HepG2 (cell line): Measurements from ENCODE around the gene PTCD2. TPM values are rescaled to one million over a fixed set of nuclear protein-coding genes. Genes with fewer than 3 reads are reported as not detected.

Source experiments
- ATAC-seq: fragments of 200-7000 bp; cut with Tn5 transposase; 3 replicates; pipeline ENCODE4 v1.9.1; 2020; ENCODE audit warnings: mild to moderate bottlenecking, moderate library complexity
- BruUV-seq: library from RNA; stranded (reverse); fragments of 400-500 nt; replicated peaks from 2 replicates; lab custom pipeline; 2021; lab: Mats Ljungman, UMichigan
- CTCF ChIA-PET: fragments of 300-600 bp; formaldehyde crosslinking; extraction: SDS; loops from one replicate; lab custom pipeline; 2021; ENCODE audit warnings: low total read pairs, inconsistent platforms, low intra/inter-chr PET ratio; lab: Yijun Ruan, JAX
- POLR2A ChIA-PET: fragments of 350-600 bp; sonication (Branson Sonifier 250); formaldehyde crosslinking; loops from one replicate; lab custom pipeline; 2020; ENCODE audit warnings: antibody characterized with exemption, inconsistent platforms; lab: Yijun Ruan, JAX
- DNase-seq: peaks from one replicate; pipeline ENCODE4 v3.0.0-alpha.2; 2015; ENCODE audit warnings: low spot score
- FAIRE-seq: peaks from 3 replicates; lab custom pipeline; 2011; peaks lifted over from hg19 to GRCh38; lab: Jason Lieb, UNC
- H2AFZ ChIP-seq: one replicate; pipeline ENCODE4 v1.6.1; 2011; ENCODE audit warnings: low read length, inconsistent platforms
- H3K27ac ChIP-seq: fragments of 300-600 bp; 3 replicates; pipeline ENCODE4 v1.8.0; 2011; ENCODE audit warnings: mixed run types, mild to moderate bottlenecking, mixed read lengths, low read length, inconsistent platforms; ENCODE audit not compliant: insufficient read depth; ENCODE audit errors: extremely low read length
- H3K27me3 ChIP-seq, 2 experiments: fragments of 200-600 bp in 1 of 2; 2 replicates in 1 of 2; 3 replicates in 1 of 2; pipeline versions ENCODE4 v1.6.0 to v1.8.0; 2011; ENCODE audit warnings: low read length in 2 of 2, mild to moderate bottlenecking in 2 of 2, moderate library complexity in 2 of 2, inconsistent platforms in 1 of 2; ENCODE audit not compliant: insufficient read depth in 2 of 2, control insufficient read depth in 1 of 2
- H3K36me3 ChIP-seq, 2 experiments: fragments of 200-600 bp in 1 of 2; replicated peaks in 1 of 2; 2 replicates in 1 of 2; 3 replicates in 1 of 2; pipeline versions ENCODE4 v1.5.1 to v1.8.0; 2011; ENCODE audit warnings: low read length in 2 of 2, inconsistent platforms in 1 of 2; ENCODE audit not compliant: insufficient read depth in 2 of 2, control insufficient read depth in 1 of 2
- H3K4me1 ChIP-seq: 2 replicates; pipeline ENCODE4 v1.5.1; 2012; ENCODE audit warnings: low read length, inconsistent platforms; ENCODE audit not compliant: insufficient read depth
- H3K4me2 ChIP-seq: 2 replicates; pipeline ENCODE4 v1.6.0; 2011; ENCODE audit warnings: low read depth, low read length, inconsistent platforms
- H3K4me3 ChIP-seq, 3 experiments: fragments of 200-600 bp in 1 of 3; sonication (generic), shearing (Covaris generic) in 1 of 3; replicated peaks in 1 of 3; 2 replicates each; pipeline ENCODE4 v1.5.1; 2011 to 2016; ENCODE audit warnings: low read length in 3 of 3, inconsistent platforms in 2 of 3, low read depth in 2 of 3, mild to moderate bottlenecking in 2 of 3, control low read depth in 1 of 3, mixed read lengths in 1 of 3; ENCODE audit not compliant: insufficient read depth in 1 of 3
- H3K79me2 ChIP-seq: one replicate; pipeline ENCODE4 v1.6.1; 2011; ENCODE audit warnings: low read length, inconsistent platforms; ENCODE audit not compliant: insufficient read depth
- H3K9ac ChIP-seq: 2 replicates; pipeline ENCODE4 v1.6.0; 2011; ENCODE audit warnings: mild to moderate bottlenecking, low read depth, low read length, inconsistent platforms; ENCODE audit not compliant: insufficient read depth
- H3K9me3 ChIP-seq: 2 replicates; pipeline ENCODE4 v1.5.1; 2012; ENCODE audit warnings: mild to moderate bottlenecking, low read length
- H4K20me1 ChIP-seq: 2 replicates; pipeline ENCODE4 v1.6.0; 2011; ENCODE audit warnings: inconsistent platforms, mild to moderate bottlenecking, low read length, moderate library complexity; ENCODE audit not compliant: insufficient read depth
- NFIB ChIP-seq: sonication (generic); formaldehyde crosslinking; IDR thresholded peaks from 2 replicates; pipeline ENCODE4 v1.9.0; 2021; ENCODE audit warnings: missing genetic modification reagents, mild to moderate bottlenecking, borderline replicate concordance
- NFYC ChIP-seq: IDR thresholded peaks from 2 replicates; pipeline ENCODE4 v1.6.1; 2016; ENCODE audit warnings: missing genetic modification reagents, missing compliant biosample characterization
- ZKSCAN8 ChIP-seq: IDR thresholded peaks from 2 replicates; pipeline ENCODE4 v1.6.1; 2016; ENCODE audit warnings: borderline replicate concordance, missing genetic modification reagents, missing compliant biosample characterization
- ZNF589 ChIP-seq: sonication (generic); formaldehyde crosslinking; conservative IDR thresholded peaks from 2 replicates; pipeline ENCODE4 v1.8.0; 2022; ENCODE audit warnings: mild to moderate bottlenecking, moderate library complexity, missing genetic modification reagents
- WGBS: methylation state at CpG from one replicate; pipeline ENCODE4 v1.1.6; 2017; ENCODE audit warnings: low lambda C conversion rate; 5-methylcytosine and 5-hydroxymethylcytosine counted together
- in situ Hi-C: cut with HindIII; loops from 2 replicates; pipeline ENCODE4 v1.10.0; 2017; ENCODE audit warnings: low pct_unique_long_range_greater_than_20kb; ENCODE audit not compliant: extremely low pct_ligation_motif_present
- intact Hi-C: fragments of 100-400 bp; cut with micrococcal nuclease; formaldehyde crosslinking; loops from one replicate; pipeline ENCODE4 v1.10.0; 2022; ENCODE audit not compliant: unreplicated experiment
- polyA plus RNA-seq, 8 experiments: library from polyadenylated mRNA; depleted of rRNA in 3 of 8; stranded (reverse) in 7 of 8; unstranded in 1 of 8; fragments of >200 nt; fragmentation: Illumina TruSeq in 4 of 8; extraction: Trizol in 4 of 8; gene quantifications; 2 replicates each; pipeline versions ENCODE4 v1.2.1 to v1.2.3, GENCODE V29; 2011 to 2016; ENCODE audit warnings: low read depth in 4 of 8, missing spikeins in 1 of 8, mixed read lengths in 1 of 8; ENCODE audit not compliant: insufficient read depth in 1 of 8
- total RNA-seq, 5 experiments: library from RNA; depleted of rRNA; stranded (reverse); fragments of >200 nt; fragmentation: Illumina TruSeq; extraction: Trizol; gene quantifications; 2 replicates each; pipeline ENCODE4 v1.2.3, GENCODE V29; 2016; ENCODE audit warnings: low read depth in 1 of 5
- TF ChIP-seq, protein P1 (sequence below): sonication (generic); formaldehyde crosslinking; IDR thresholded peaks from 2 replicates; pipeline ENCODE4 v1.4.0; 2020; ENCODE audit warnings: missing genetic modification reagents
- TF ChIP-seq, protein P2 (sequence below): IDR thresholded peaks from 2 replicates; pipeline ENCODE4 v1.6.1; 2016; ENCODE audit warnings: control low read depth
- TF ChIP-seq, protein P3 (sequence below): sonication (generic); formaldehyde crosslinking; IDR thresholded peaks from 2 replicates; pipeline ENCODE4 v1.8.0; 2022; ENCODE audit warnings: mild to moderate bottlenecking, missing genetic modification reagents, moderate library complexity
- TF ChIP-seq, protein P4 (sequence below): sonication (generic); formaldehyde crosslinking; IDR thresholded peaks from 2 replicates; pipeline ENCODE4 v1.9.0; 2021; ENCODE audit warnings: missing genetic modification reagents, borderline replicate concordance
- TF ChIP-seq, protein P5 (sequence below): sonication (generic); formaldehyde crosslinking; IDR thresholded peaks from 2 replicates; pipeline ENCODE4 v1.8.1; 2022; ENCODE audit warnings: mild to moderate bottlenecking, missing genetic modification reagents

Gene PTCD2
- total and polyA plus RNA-seq, 2 of the 13 experiments (the other 11 are each of a cell fraction or from before 2014, with no cell fraction given): 5.3 to 6.4 TPM

DNA sequence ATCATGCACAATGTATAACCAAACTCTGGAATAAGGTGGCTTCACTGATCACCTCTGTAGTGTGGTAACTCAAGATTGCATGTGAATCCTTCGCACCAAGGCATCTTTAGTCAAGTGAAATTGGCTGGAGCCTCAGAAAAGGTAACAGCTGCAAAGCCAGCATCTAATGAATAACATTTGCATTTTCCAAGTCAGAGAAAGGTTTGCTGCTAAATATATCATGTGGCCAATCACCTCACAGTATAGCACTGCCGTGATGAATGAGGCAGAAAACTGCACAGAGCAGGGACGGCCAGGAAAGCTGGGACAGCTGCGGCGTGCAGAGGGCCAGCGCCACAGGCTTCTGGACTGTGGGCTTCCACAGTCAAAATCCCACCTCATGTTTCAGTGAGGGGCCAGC is 18.6 kb upstream of the PTCD2 start:
- intact Hi-C loops: no loop called here
- Histone ChIP-seq H3K9ac (no peak overlapping the region), H3K4me1 (peaks cover 50% of the 10 kb centered on the region), H3K4me3 (no peak overlapping the region), H3K27ac (no peak overlapping the region), H3K36me3 (peaks cover 0 to 10% of the 10 kb centered on the region in 2 experiments; a peak in 2 of 5 replicates), H4K20me1 (no peaks in the 10 kb centered on the region), H3K4me2 (no peak overlapping the region), H3K79me2 (peaks cover 88% of the 10 kb centered on the region), H3K27me3 (no peaks in the 10 kb centered on the region), H2AFZ (no peak overlapping the region), H3K9me3 (no peaks in the 10 kb centered on the region)
- no peak for FAIRE-seq
- BruUV-seq: no TSS peak
- DNase-seq: no peak
- ChIA-PET CTCF (no interaction called here), POLR2A (interaction anchor here (0.8 kb wide), 1 partner anchor 19 kb away, joined by 3 read pairs; the partner anchor contains the start of genes MRPS27 and PTCD2)
- in situ Hi-C loops: loop anchor here (25.0 kb wide), 1 partner anchor 514 kb away; no protein-coding TSS in a partner anchor
- 100% methylated on average over 6 of the region's 6 CpGs for WGBS
- no peak for ATAC-seq
- TF ChIP-seq, protein P1, sequence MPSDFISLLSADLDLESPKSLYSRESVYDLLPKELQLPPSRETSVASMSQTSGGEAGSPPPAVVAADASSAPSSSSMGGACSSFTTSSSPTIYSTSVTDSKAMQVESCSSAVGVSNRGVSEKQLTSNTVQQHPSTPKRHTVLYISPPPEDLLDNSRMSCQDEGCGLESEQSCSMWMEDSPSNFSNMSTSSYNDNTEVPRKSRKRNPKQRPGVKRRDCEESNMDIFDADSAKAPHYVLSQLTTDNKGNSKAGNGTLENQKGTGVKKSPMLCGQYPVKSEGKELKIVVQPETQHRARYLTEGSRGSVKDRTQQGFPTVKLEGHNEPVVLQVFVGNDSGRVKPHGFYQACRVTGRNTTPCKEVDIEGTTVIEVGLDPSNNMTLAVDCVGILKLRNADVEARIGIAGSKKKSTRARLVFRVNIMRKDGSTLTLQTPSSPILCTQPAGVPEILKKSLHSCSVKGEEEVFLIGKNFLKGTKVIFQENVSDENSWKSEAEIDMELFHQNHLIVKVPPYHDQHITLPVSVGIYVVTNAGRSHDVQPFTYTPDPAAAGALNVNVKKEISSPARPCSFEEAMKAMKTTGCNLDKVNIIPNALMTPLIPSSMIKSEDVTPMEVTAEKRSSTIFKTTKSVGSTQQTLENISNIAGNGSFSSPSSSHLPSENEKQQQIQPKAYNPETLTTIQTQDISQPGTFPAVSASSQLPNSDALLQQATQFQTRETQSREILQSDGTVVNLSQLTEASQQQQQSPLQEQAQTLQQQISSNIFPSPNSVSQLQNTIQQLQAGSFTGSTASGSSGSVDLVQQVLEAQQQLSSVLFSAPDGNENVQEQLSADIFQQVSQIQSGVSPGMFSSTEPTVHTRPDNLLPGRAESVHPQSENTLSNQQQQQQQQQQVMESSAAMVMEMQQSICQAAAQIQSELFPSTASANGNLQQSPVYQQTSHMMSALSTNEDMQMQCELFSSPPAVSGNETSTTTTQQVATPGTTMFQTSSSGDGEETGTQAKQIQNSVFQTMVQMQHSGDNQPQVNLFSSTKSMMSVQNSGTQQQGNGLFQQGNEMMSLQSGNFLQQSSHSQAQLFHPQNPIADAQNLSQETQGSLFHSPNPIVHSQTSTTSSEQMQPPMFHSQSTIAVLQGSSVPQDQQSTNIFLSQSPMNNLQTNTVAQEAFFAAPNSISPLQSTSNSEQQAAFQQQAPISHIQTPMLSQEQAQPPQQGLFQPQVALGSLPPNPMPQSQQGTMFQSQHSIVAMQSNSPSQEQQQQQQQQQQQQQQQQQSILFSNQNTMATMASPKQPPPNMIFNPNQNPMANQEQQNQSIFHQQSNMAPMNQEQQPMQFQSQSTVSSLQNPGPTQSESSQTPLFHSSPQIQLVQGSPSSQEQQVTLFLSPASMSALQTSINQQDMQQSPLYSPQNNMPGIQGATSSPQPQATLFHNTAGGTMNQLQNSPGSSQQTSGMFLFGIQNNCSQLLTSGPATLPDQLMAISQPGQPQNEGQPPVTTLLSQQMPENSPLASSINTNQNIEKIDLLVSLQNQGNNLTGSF (CRISPR knock-in tag): no peak
- TF ChIP-seq NFIB (CRISPR knock-in tag) (no peak), ZKSCAN8 (CRISPR knock-in tag) (no peak), ZNF589 (CRISPR knock-in tag) (no peak), NFYC (CRISPR knock-in tag) (no peak)
- TF ChIP-seq, protein P2, sequence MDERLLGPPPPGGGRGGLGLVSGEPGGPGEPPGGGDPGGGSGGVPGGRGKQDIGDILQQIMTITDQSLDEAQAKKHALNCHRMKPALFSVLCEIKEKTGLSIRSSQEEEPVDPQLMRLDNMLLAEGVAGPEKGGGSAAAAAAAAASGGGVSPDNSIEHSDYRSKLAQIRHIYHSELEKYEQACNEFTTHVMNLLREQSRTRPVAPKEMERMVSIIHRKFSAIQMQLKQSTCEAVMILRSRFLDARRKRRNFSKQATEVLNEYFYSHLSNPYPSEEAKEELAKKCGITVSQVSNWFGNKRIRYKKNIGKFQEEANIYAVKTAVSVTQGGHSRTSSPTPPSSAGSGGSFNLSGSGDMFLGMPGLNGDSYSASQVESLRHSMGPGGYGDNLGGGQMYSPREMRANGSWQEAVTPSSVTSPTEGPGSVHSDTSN (CRISPR knock-in tag): no peak
- TF ChIP-seq, protein P3, sequence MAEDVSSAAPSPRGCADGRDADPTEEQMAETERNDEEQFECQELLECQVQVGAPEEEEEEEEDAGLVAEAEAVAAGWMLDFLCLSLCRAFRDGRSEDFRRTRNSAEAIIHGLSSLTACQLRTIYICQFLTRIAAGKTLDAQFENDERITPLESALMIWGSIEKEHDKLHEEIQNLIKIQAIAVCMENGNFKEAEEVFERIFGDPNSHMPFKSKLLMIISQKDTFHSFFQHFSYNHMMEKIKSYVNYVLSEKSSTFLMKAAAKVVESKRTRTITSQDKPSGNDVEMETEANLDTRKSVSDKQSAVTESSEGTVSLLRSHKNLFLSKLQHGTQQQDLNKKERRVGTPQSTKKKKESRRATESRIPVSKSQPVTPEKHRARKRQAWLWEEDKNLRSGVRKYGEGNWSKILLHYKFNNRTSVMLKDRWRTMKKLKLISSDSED: no peak
- TF ChIP-seq, protein P4, sequence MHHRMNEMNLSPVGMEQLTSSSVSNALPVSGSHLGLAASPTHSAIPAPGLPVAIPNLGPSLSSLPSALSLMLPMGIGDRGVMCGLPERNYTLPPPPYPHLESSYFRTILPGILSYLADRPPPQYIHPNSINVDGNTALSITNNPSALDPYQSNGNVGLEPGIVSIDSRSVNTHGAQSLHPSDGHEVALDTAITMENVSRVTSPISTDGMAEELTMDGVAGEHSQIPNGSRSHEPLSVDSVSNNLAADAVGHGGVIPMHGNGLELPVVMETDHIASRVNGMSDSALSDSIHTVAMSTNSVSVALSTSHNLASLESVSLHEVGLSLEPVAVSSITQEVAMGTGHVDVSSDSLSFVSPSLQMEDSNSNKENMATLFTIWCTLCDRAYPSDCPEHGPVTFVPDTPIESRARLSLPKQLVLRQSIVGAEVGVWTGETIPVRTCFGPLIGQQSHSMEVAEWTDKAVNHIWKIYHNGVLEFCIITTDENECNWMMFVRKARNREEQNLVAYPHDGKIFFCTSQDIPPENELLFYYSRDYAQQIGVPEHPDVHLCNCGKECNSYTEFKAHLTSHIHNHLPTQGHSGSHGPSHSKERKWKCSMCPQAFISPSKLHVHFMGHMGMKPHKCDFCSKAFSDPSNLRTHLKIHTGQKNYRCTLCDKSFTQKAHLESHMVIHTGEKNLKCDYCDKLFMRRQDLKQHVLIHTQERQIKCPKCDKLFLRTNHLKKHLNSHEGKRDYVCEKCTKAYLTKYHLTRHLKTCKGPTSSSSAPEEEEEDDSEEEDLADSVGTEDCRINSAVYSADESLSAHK (CRISPR knock-in tag): no peak
- TF ChIP-seq, protein P5, sequence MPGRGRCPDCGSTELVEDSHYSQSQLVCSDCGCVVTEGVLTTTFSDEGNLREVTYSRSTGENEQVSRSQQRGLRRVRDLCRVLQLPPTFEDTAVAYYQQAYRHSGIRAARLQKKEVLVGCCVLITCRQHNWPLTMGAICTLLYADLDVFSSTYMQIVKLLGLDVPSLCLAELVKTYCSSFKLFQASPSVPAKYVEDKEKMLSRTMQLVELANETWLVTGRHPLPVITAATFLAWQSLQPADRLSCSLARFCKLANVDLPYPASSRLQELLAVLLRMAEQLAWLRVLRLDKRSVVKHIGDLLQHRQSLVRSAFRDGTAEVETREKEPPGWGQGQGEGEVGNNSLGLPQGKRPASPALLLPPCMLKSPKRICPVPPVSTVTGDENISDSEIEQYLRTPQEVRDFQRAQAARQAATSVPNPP (CRISPR knock-in tag): no peak
